ENCODE results near the gene CDH23.

DNA sequence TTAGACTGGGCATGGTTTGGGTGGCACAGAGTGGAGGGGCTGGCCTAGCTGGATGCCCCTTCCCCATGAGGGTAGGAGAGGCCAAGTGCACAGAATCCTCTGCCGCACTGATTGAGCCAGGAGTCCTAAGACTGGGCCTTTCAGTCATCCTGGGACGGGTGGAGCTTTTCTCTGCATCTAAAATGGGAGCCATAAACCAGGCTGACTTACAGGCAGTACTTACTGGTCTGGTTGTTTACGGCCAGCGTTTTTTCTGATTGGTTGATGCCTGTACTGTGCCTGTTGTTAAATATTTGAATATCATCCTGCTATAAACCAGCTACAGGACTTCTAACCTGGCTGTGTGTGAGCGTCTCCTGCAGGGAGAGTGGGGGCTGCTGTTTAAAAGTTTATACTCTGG is 107.8 kb downstream of the CDH23 start:
- no peak for TF ChIP-seq CTCF (IDR thresholded peaks at IDR 0.05)
- TF ChIP-seq ZFX (IDR thresholded peaks at IDR 0.05; ENCODE audit: borderline replicate concordance) = no peak

All from 22Rv1 (cell line).